Adipocyte (in vitro differentiated cells): Measurements from ENCODE around the gene TUBGCP3.
A peak's percentile ranks its signal among the peaks of the same experiment; 100 is the strongest.

Source experiments
- DNase-seq: peaks from one replicate; pipeline ENCODE4 v3.0.0-alpha.2; 2015; ENCODE audit warnings: low read depth
- H3K27me3 ChIP-seq: replicated peaks from 2 replicates; pipeline ENCODE4 v1.7.0; 2013; ENCODE audit warnings: mild to moderate bottlenecking, low read length, moderate library complexity; ENCODE audit not compliant: control insufficient read depth, insufficient read depth
- H3K36me3 ChIP-seq: 2 replicates; pipeline ENCODE4 v1.7.0; 2013; ENCODE audit warnings: low read length, mild to moderate bottlenecking, moderate library complexity; ENCODE audit not compliant: control insufficient read depth, insufficient read depth, severe bottlenecking
- H3K4me1 ChIP-seq: 2 replicates; pipeline ENCODE4 v1.7.0; 2013; ENCODE audit warnings: mild to moderate bottlenecking, low read length, moderate library complexity; ENCODE audit not compliant: control insufficient read depth, insufficient read depth
- H3K4me3 ChIP-seq: 2 replicates; pipeline ENCODE4 v1.7.0; 2013; ENCODE audit warnings: mild to moderate bottlenecking, low read length, moderate library complexity
- H3K9ac ChIP-seq: 2 replicates; pipeline ENCODE4 v1.7.0; 2013; ENCODE audit warnings: mild to moderate bottlenecking, low read length, moderate library complexity
- H3K9me3 ChIP-seq: 2 replicates; pipeline ENCODE4 v1.7.0; 2013; ENCODE audit warnings: mild to moderate bottlenecking, low read length, moderate library complexity; ENCODE audit not compliant: control insufficient read depth

The TUBGCP3 gene

GRCh38 chr13:112588490-112589297 lies 741 bp upstream of the TUBGCP3 start:
- no peak for DNase-seq
- Histone ChIP-seq H3K36me3 (no peaks in the 10 kb centered on the region), H3K9me3 (no peaks in the 10 kb centered on the region), H3K4me3 (peak overlapping the region; percentile 94), H3K4me1 (peaks cover 16% of the 10 kb centered on the region), H3K27me3 (no peaks in the 10 kb centered on the region), H3K9ac (peak overlapping the region; percentile 97)

- DNase-seq: peak; percentile 97
Observed at GRCh38 chr13:112587212-112587763, 665 bp downstream of the TUBGCP3 start.

GRCh38 chr13:112586334-112586960 lies 1.5 kb downstream of the TUBGCP3 start:
- no peak for DNase-seq
- H3K4me1 ChIP-seq: peaks cover 16% of the 10 kb centered on the region
- H3K4me3 ChIP-seq: peak overlapping the region; percentile 94
- no peaks in the 10 kb centered on the region for H3K27me3 ChIP-seq
- no peaks in the 10 kb centered on the region for H3K36me3 ChIP-seq
- peak overlapping the region; percentile 97 for H3K9ac ChIP-seq
- H3K9me3 ChIP-seq: no peaks in the 10 kb centered on the region

More at GRCh38 chr13:112587212-112587763, 665 bp downstream of the TUBGCP3 start:
- peak overlapping the region; percentile 97 for H3K9ac ChIP-seq
- no peaks in the 10 kb centered on the region for H3K36me3 ChIP-seq
- peaks cover 16% of the 10 kb centered on the region for H3K4me1 ChIP-seq
- H3K9me3 ChIP-seq: no peaks in the 10 kb centered on the region
- peak overlapping the region; percentile 94 for H3K4me3 ChIP-seq
- no peaks in the 10 kb centered on the region for H3K27me3 ChIP-seq

- Histone ChIP-seq H3K9me3 (no peaks in the 10 kb centered on the region), H3K36me3 (no peaks in the 10 kb centered on the region), H3K4me3 (no peak overlapping the region), H3K9ac (no peak overlapping the region), H3K4me1 (peaks cover 15% of the 10 kb centered on the region), H3K27me3 (no peaks in the 10 kb centered on the region)
- DNase-seq: no peak
Observed at GRCh38 chr13:112583592-112584277, 4.2 kb downstream of the TUBGCP3 start.

GRCh38 chr13:112582263-112582662 lies 5.7 kb downstream of the TUBGCP3 start:
- H3K4me3 ChIP-seq: no peak overlapping the region
- H3K4me1 ChIP-seq: peaks cover 11% of the 10 kb centered on the region
- no peaks in the 10 kb centered on the region for H3K36me3 ChIP-seq
- no peak for DNase-seq
- H3K27me3 ChIP-seq: no peaks in the 10 kb centered on the region
- no peaks in the 10 kb centered on the region for H3K9me3 ChIP-seq
- no peak overlapping the region for H3K9ac ChIP-seq

GRCh38 chr13:112580912-112581311 lies 7.0 kb downstream of the TUBGCP3 start:
- H3K9ac ChIP-seq: no peak overlapping the region
- no peak overlapping the region for H3K4me3 ChIP-seq
- no peaks in the 10 kb centered on the region for H3K36me3 ChIP-seq
- no peak for DNase-seq
- no peaks in the 10 kb centered on the region for H3K4me1 ChIP-seq
- H3K27me3 ChIP-seq: no peaks in the 10 kb centered on the region
- H3K9me3 ChIP-seq: no peaks in the 10 kb centered on the region

GRCh38 chr13:112580211-112580610 lies 7.7 kb downstream of the TUBGCP3 start:
- Histone ChIP-seq H3K9me3 (no peaks in the 10 kb centered on the region), H3K4me3 (no peak overlapping the region), H3K9ac (no peak overlapping the region), H3K4me1 (peaks cover 5% of the 10 kb centered on the region), H3K27me3 (no peaks in the 10 kb centered on the region), H3K36me3 (no peaks in the 10 kb centered on the region)
- no peak for DNase-seq

GRCh38 chr13:112579310-112579843 lies 8.6 kb downstream of the TUBGCP3 start:
- no peak overlapping the region for H3K9ac ChIP-seq
- H3K27me3 ChIP-seq: no peaks in the 10 kb centered on the region
- H3K4me1 ChIP-seq: peaks cover 14% of the 10 kb centered on the region
- no peaks in the 10 kb centered on the region for H3K36me3 ChIP-seq
- H3K4me3 ChIP-seq: no peak overlapping the region
- H3K9me3 ChIP-seq: no peaks in the 10 kb centered on the region
- DNase-seq: no peak

GRCh38 chr13:112576768-112577167 lies 11.2 kb downstream of the TUBGCP3 start:
- Histone ChIP-seq H3K36me3 (no peaks in the 10 kb centered on the region), H3K9me3 (no peaks in the 10 kb centered on the region)

GRCh38 chr13:112576191-112576590 lies 11.8 kb downstream of the TUBGCP3 start:
- Histone ChIP-seq H3K4me3 (no peak overlapping the region), H3K9me3 (no peaks in the 10 kb centered on the region), H3K27me3 (no peaks in the 10 kb centered on the region), H3K4me1 (peaks cover 14% of the 10 kb centered on the region), H3K36me3 (no peaks in the 10 kb centered on the region), H3K9ac (no peak overlapping the region)
- no peak for DNase-seq

More at GRCh38 chr13:112576768-112577167, 11.2 kb downstream of the TUBGCP3 start:
- Histone ChIP-seq H3K4me3 (no peak overlapping the region), H3K9ac (no peak overlapping the region), H3K27me3 (no peaks in the 10 kb centered on the region), H3K4me1 (peaks cover 14% of the 10 kb centered on the region)
- DNase-seq: no peak

- Histone ChIP-seq H3K27me3 (no peaks in the 10 kb centered on the region), H3K4me1 (peaks cover 15% of the 10 kb centered on the region), H3K9me3 (no peaks in the 10 kb centered on the region), H3K36me3 (no peaks in the 10 kb centered on the region), H3K4me3 (no peak overlapping the region), H3K9ac (no peak overlapping the region)
- DNase-seq: no peak
Observed at GRCh38 chr13:112575675-112576074, 12.3 kb downstream of the TUBGCP3 start.
